GM20000 (cell line): Measurements from ENCODE around the gene BCOR.

Source experiments
- DNase-seq: peaks from one replicate; pipeline ENCODE4 v3.0.0; 2012; ENCODE audit warnings: low spot score
- TF ChIP-seq, protein P1 (sequence below): IDR thresholded peaks from 2 replicates; pipeline ENCODE4 v1.5.1; 2012; ENCODE audit warnings: mild to moderate bottlenecking, control low read depth; ENCODE audit errors: extremely low read depth, missing control alignments

BCOR gene

DNA sequence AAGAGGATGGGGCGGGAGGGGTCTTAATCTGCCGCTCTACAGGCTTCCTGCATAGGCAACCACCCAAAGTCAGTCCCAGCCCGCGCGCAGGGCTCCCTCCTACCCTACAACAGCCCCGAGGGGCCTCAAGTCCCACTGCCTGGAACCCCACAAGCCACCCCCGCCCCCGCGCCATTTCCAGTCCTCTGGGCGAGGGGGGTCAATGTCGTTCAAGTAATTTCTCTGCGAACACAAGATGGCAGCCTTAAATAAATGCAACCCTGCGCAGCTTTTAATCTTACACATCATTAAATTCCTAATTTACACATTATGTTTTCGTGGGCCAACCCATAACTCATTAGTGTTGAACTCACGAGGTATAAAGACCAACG is 92.9 kb downstream of the BCOR start:
- TF ChIP-seq, protein P1, sequence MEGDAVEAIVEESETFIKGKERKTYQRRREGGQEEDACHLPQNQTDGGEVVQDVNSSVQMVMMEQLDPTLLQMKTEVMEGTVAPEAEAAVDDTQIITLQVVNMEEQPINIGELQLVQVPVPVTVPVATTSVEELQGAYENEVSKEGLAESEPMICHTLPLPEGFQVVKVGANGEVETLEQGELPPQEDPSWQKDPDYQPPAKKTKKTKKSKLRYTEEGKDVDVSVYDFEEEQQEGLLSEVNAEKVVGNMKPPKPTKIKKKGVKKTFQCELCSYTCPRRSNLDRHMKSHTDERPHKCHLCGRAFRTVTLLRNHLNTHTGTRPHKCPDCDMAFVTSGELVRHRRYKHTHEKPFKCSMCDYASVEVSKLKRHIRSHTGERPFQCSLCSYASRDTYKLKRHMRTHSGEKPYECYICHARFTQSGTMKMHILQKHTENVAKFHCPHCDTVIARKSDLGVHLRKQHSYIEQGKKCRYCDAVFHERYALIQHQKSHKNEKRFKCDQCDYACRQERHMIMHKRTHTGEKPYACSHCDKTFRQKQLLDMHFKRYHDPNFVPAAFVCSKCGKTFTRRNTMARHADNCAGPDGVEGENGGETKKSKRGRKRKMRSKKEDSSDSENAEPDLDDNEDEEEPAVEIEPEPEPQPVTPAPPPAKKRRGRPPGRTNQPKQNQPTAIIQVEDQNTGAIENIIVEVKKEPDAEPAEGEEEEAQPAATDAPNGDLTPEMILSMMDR: no peak
- no peak for DNase-seq

DNA sequence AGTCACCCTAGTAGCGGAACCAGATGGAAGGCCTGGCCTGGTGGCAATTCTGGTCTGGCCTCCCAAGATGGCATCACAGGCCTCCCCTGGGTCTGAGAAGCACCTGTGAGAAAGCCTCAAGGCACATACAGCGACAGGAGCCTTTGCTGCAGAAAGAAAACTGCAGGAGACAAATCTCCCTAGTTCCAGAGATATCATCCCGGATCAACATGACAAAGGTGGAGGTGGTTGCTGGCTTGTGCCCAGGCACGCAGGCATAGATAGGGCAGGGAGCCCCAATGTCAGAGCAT is 93.6 kb downstream of the BCOR start:
- TF ChIP-seq, protein P1: no peak

DNA sequence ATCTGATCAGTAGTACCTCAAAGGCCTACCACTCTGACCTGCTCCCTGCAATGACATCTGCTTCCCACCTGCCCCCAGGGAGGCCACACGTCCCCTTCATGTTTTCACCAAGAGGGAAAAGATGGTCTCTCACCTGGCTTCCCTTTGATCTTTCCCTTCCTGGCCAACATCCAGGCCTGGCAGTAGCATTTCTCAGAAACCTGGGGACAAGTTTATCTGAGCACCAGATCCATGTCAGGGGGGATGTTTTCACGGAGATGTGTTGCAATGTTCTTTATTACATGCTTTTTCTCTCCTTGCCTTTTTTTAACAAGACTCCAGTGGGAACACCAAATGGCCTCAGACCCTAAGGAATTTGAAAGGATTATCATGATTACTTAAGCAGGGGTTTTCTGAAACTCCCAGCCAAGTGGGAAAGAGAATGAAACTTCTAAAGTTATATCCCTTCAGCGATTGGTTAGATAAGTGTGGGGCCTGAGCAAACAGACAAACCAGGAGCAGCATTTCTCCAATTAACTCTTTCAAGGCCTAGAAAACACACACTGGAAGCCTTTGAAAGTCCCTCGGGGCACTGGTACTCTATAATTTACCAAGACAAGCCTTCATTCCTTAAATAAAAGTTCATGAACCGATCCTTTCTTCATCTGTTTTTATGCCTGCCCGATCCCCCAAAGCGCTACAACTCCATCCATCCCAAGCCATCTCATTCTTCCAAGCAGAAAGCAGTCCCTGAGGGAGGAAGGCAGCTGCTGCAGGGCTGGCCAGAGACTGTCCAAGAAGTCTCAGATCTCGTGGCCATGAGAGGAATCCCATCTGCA is 94.1 kb downstream of the BCOR start:
- TF ChIP-seq, protein P1: no peak
- no peak for DNase-seq

More for the DNA sequence above, 93.6 kb downstream of the BCOR start:
- DNase-seq: no peak

DNA sequence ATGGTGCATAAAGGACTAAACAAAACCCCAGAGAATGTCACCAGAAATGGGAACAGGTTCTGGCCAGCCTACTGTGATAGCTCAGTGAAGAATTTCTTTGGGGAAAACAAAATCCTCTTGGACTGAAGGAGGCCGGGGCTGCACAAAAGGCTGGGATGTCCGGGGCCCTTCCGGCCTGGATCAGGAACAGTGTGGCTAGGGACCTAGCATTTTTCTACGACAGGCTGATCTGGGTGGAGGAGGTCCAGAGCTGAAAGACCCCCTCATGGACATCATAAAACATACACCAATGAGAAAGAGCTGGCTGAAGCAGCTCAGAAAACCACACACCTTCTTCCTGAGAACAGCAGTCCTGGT is 94.7 kb downstream of the BCOR start:
- no peak for DNase-seq
- TF ChIP-seq, protein P1: no peak
